Thymus (tissue), 11 donors: ENCODE data around the gene GPC6. TPM values are rescaled to one million over a fixed set of nuclear protein-coding genes. Genes with fewer than 3 reads are reported as not detected.

Experiments used
- DNase-seq, 9 donors: peaks; one replicate each; pipeline ENCODE4 v3.0.0-alpha.2; 2013; ENCODE audit warnings: low spot score in 9 of 9, low read depth in 6 of 9, missing footprints in 1 of 9
- H3K27ac ChIP-seq, 2 donors: one replicate each; pipeline ENCODE4 v1.5.1; 2013; ENCODE audit warnings: control low read depth in 1 of 2, low read depth in 1 of 2, low read length in 1 of 2, mild to moderate bottlenecking in 1 of 2, moderate library complexity in 1 of 2
- H3K27me3 ChIP-seq, 2 donors: one replicate each; pipeline ENCODE4 v1.5.1; 2013; ENCODE audit warnings: low read length in 1 of 2; ENCODE audit not compliant: control insufficient read depth in 2 of 2, insufficient read depth in 1 of 2
- H3K36me3 ChIP-seq, 2 donors: one replicate each; pipeline ENCODE4 v1.5.1; 2013; ENCODE audit warnings: low read length in 1 of 2, mild to moderate bottlenecking in 1 of 2, moderate library complexity in 1 of 2; ENCODE audit not compliant: control insufficient read depth in 2 of 2, insufficient read depth in 2 of 2
- H3K4me1 ChIP-seq, 2 donors: one replicate each; pipeline ENCODE4 v1.5.1; 2013; ENCODE audit warnings: low read length in 2 of 2; ENCODE audit not compliant: control insufficient read depth in 2 of 2, insufficient read depth in 2 of 2
- H3K4me3 ChIP-seq, 2 donors: one replicate each; pipeline ENCODE4 v1.5.1; 2013; ENCODE audit warnings: low read length in 2 of 2, control low read depth in 1 of 2, mild to moderate bottlenecking in 1 of 2
- H3K9me3 ChIP-seq, 2 donors: one replicate each; pipeline ENCODE4 v1.5.1; 2013; ENCODE audit warnings: low read length in 1 of 2, mild to moderate bottlenecking in 1 of 2; ENCODE audit not compliant: control insufficient read depth in 2 of 2, insufficient read depth in 1 of 2
- WGBS: extraction: QIAGEN DNeasy Blood & Tissue Kit; methylation state at CpG from one replicate; pipeline ENCODE4 v1.1.7; 2013; 5-methylcytosine and 5-hydroxymethylcytosine counted together
- polyA plus RNA-seq: library from polyadenylated mRNA; stranded (reverse); fragments of 200-250 nt; gene quantifications from one replicate; pipeline ENCODE4 v1.2.3, GENCODE V29; 2013
- total RNA-seq: library from RNA; stranded (reverse); fragments of 120-200 nt; gene quantifications from one replicate; pipeline ENCODE4 v1.2.4, GENCODE V29; 2013
- donor health status: healthy.

The GPC6 gene
- total and polyA plus RNA-seq, 2 donors: 1.1 to 6.9 TPM

GRCh38 chr13:94170145-94170571 is 943.6 kb downstream of the GPC6 start:
- Histone ChIP-seq H3K27ac (no peak overlapping the region), H3K9me3 (no peaks in the 10 kb centered on the region), H3K4me3 (no peak overlapping the region), H3K27me3 (no peaks in the 10 kb centered on the region), H3K4me1 (no peaks in the 10 kb centered on the region), H3K36me3 (no peaks in the 10 kb centered on the region)
- DNase-seq: no peak
- WGBS: 79% methylated on average over 4 of the region's 4 CpGs

- H3K36me3 ChIP-seq: no peaks in the 10 kb centered on the region
- no peak overlapping the region for H3K4me3 ChIP-seq
- DNase-seq: no peak
- H3K27me3 ChIP-seq: no peaks in the 10 kb centered on the region
- no peaks in the 10 kb centered on the region for H3K4me1 ChIP-seq
- H3K9me3 ChIP-seq: no peaks in the 10 kb centered on the region
- 98% methylated on average over 2 of the region's 2 CpGs for WGBS
- no peak overlapping the region for H3K27ac ChIP-seq
Measured at GRCh38 chr13:94172416-94172815, 945.8 kb downstream of the GPC6 start.

- Histone ChIP-seq H3K27ac (no peak overlapping the region), H3K9me3 (no peaks in the 10 kb centered on the region), H3K36me3 (no peaks in the 10 kb centered on the region), H3K27me3 (no peaks in the 10 kb centered on the region), H3K4me3 (no peak overlapping the region), H3K4me1 (no peaks in the 10 kb centered on the region)
- WGBS: 93% methylated on average over 4 of the region's 4 CpGs
- DNase-seq: no peak
Measured at GRCh38 chr13:94173312-94173854, 946.8 kb downstream of the GPC6 start.

GRCh38 chr13:94174009-94174408 is 947.4 kb downstream of the GPC6 start:
- H3K27me3 ChIP-seq: no peaks in the 10 kb centered on the region
- no peak overlapping the region for H3K27ac ChIP-seq
- DNase-seq: no peak
- H3K36me3 ChIP-seq: no peaks in the 10 kb centered on the region
- peaks cover 3 to 4% of the 10 kb centered on the region in 2 donors for H3K4me1 ChIP-seq
- no peaks in the 10 kb centered on the region for H3K9me3 ChIP-seq
- H3K4me3 ChIP-seq: no peak overlapping the region

- Histone ChIP-seq H3K4me1 (peaks cover 3 to 6% of the 10 kb centered on the region in 2 donors), H3K36me3 (no peaks in the 10 kb centered on the region), H3K4me3 (no peak overlapping the region), H3K9me3 (no peaks in the 10 kb centered on the region), H3K27ac (no peak overlapping the region), H3K27me3 (no peaks in the 10 kb centered on the region)
- WGBS: 95% methylated on average over 1 of the region's 1 CpG
- no peak for DNase-seq
Measured at GRCh38 chr13:94175076-94175475, 948.5 kb downstream of the GPC6 start.

GRCh38 chr13:94176561-94176960 is 950.0 kb downstream of the GPC6 start:
- no peaks in the 10 kb centered on the region for H3K36me3 ChIP-seq
- peak in 1 of 9 donors; percentile 19 for DNase-seq
- WGBS: 31% methylated on average over 4 of the region's 4 CpGs
- no peaks in the 10 kb centered on the region for H3K9me3 ChIP-seq
- peaks cover 3 to 6% of the 10 kb centered on the region in 2 donors for H3K4me1 ChIP-seq
- no peak overlapping the region for H3K27ac ChIP-seq
- H3K4me3 ChIP-seq: no peak overlapping the region
- no peaks in the 10 kb centered on the region for H3K27me3 ChIP-seq

- H3K27ac ChIP-seq: no peak overlapping the region
- H3K36me3 ChIP-seq: no peaks in the 10 kb centered on the region
- no peak overlapping the region for H3K4me3 ChIP-seq
- 79% methylated on average over 2 of the region's 2 CpGs for WGBS
- no peaks in the 10 kb centered on the region for H3K27me3 ChIP-seq
- H3K4me1 ChIP-seq: peaks cover 3 to 6% of the 10 kb centered on the region in 2 donors
- DNase-seq: no peak
- H3K9me3 ChIP-seq: no peaks in the 10 kb centered on the region
Measured at GRCh38 chr13:94177041-94177440, 950.4 kb downstream of the GPC6 start.

GRCh38 chr13:94178625-94179244 is 952.1 kb downstream of the GPC6 start:
- no peaks in the 10 kb centered on the region for H3K27me3 ChIP-seq
- H3K4me3 ChIP-seq: no peak overlapping the region
- DNase-seq: peak; percentile 16 to 73 (median 47)
- H3K36me3 ChIP-seq: no peaks in the 10 kb centered on the region
- H3K4me1 ChIP-seq: peaks cover 3 to 6% of the 10 kb centered on the region in 2 donors
- no peaks in the 10 kb centered on the region for H3K9me3 ChIP-seq
- WGBS: 20% methylated on average over 5 of the region's 5 CpGs
- peak overlapping the region in 1 of 2 donors; percentile 5 for H3K27ac ChIP-seq

- Histone ChIP-seq H3K36me3 (no peaks in the 10 kb centered on the region), H3K27me3 (no peaks in the 10 kb centered on the region), H3K4me1 (peaks cover 3 to 6% of the 10 kb centered on the region in 2 donors), H3K4me3 (no peak overlapping the region), H3K9me3 (no peaks in the 10 kb centered on the region), H3K27ac (no peak overlapping the region)
- no peak for DNase-seq
- WGBS: 96% methylated on average over 1 of the region's 1 CpG
Measured at GRCh38 chr13:94181461-94182107, 955.0 kb downstream of the GPC6 start.
